Gastrocnemius medialis (tissue), 4 donors: ENCODE data around the gene RNF181. TPM values are rescaled to one million over a fixed set of nuclear protein-coding genes. Genes with fewer than 3 reads are reported as not detected.
"Not testable (repeated sequence)": the region's sequence is repeated elsewhere in the genome, so short reads cannot be mapped to it uniquely, and the experiment has no call there.

ENCODE experiments used
- ATAC-seq, 2 donors: fragments of 150-250 bp; one replicate each; pipeline ENCODE4 v1.9.1; 2016
- DNase-seq, 2 donors: peaks; one replicate each; pipeline ENCODE4 v3.0.0-alpha.2; 2019
- H3K27ac ChIP-seq, 4 donors: fragments of 200-600 bp; sonication (generic); 1 replicate in 1 of 4; 2 replicates in 3 of 4; pipeline ENCODE4 v1.5.1; 2016 to 2018; ENCODE audit warnings: mild to moderate bottlenecking in 2 of 4, moderate library complexity in 1 of 4
- H3K27me3 ChIP-seq, 3 donors: fragments of 200-600 bp; sonication (generic) in 2 of 3; 1 replicate in 1 of 3; 2 replicates in 2 of 3; pipeline versions ENCODE4 v1.5.1 to v1.6.0; 2016 to 2019; ENCODE audit warnings: mild to moderate bottlenecking in 1 of 3, moderate library complexity in 1 of 3
- H3K36me3 ChIP-seq, 2 donors: fragments of 200-600 bp; sonication (generic) in 1 of 2; one replicate each; pipeline ENCODE4 v1.5.1; 2017 to 2018
- H3K4me1 ChIP-seq, 2 donors: fragments of 200-600 bp; sonication (generic) in 1 of 2; one replicate each; pipeline ENCODE4 v1.5.1; 2016 to 2017; ENCODE audit warnings: mild to moderate bottlenecking in 2 of 2
- H3K4me3 ChIP-seq, 4 donors: fragments of 200-600 bp; sonication (generic) in 3 of 4; 1 replicate in 1 of 4; 2 replicates in 3 of 4; pipeline ENCODE4 v1.5.1; 2016 to 2019; ENCODE audit warnings: mild to moderate bottlenecking in 2 of 4
- H3K9me3 ChIP-seq, 3 donors: fragments of 200-600 bp; sonication (generic) in 2 of 3; 1 replicate in 1 of 3; 2 replicates in 2 of 3; pipeline ENCODE4 v1.5.1; 2016 to 2019
- CTCF ChIP-seq, 5 experiments: fragments of 450-650 bp in 3 of 5; fragments of 200-600 bp in 2 of 5; sonication (generic) in 2 of 5; IDR thresholded peaks in 4 of 5; conservative IDR thresholded peaks in 1 of 5; 1 replicate in 4 of 5; 2 replicates in 1 of 5; pipeline ENCODE4 v1.5.1; 2016 to 2019; ENCODE audit warnings: antibody characterized with exemption in 5 of 5, mild to moderate bottlenecking in 3 of 5, moderate library complexity in 3 of 5
- POLR2A ChIP-seq, 2 donors: fragments of 450-650 bp; IDR thresholded peaks; one replicate each; pipeline ENCODE4 v1.6.1; 2017; ENCODE audit warnings: antibody characterized with exemption in 2 of 2, mild to moderate bottlenecking in 2 of 2, moderate library complexity in 2 of 2
- in situ Hi-C, 4 donors: fragments of 200-750 bp; cut with MboI; loops; one replicate each; pipeline versions ENCODE4 v1.15.0 to v1.8.0; 2017; ENCODE audit warnings: low sequenced_read_pairs in 4 of 4
- intact Hi-C: fragments of 100-400 bp; cut with DNase I; formaldehyde crosslinking; loops from one replicate; pipeline ENCODE4 v1.15.1; 2023; ENCODE audit warnings: low total_unique reads
- total RNA-seq, 4 donors: library from RNA; depleted of rRNA; stranded (reverse); fragments of >200 nt; gene quantifications; one replicate each; pipeline versions ENCODE4 v1.1.0 to v1.2.3, GENCODE V29; 2016

The RNF181 gene
- total RNA-seq, 4 donors from 2014 or later: 207 to 235 (median 215) TPM

DNA sequence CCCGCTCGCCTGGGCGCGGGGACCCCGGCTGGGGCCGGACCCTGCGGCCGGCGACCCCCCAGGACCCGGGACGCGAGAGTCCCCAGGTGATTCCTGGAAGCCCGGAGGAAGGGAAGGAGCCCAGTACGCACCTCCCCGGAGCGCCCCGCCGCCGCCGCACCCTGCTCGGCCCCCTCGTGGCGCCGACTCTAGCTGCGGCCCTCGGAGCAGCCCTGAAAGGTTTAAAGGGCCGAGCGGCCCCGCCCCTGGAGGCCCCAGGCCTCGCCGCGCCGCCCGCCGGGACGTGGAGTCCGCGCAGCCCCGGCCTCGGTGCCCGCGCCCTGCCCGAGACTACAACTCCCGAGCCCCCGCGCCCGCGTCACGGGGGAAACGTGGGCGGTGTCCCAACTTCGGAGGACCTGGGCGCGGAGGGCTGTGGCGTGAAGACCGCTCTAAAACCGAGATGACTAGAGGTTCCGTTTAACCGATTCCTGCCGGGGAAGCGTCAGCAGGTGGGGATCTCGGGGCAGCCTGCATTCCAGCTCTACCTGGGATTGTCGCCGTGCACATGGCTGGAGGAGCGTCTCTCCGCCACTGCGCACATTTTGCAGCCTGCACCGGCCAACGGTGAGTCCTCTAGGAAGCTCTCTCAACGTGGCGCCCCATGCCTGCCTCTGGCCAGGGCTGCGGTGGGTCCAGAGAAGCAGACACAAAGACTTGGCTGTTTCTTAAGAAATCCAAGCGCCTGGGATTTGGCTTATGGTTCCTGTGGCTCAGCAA, 7.1 kb downstream of the RNF181 start, which contains the start of gene TMEM150A:
Gene TMEM150A (minus strand): TSS at position 223 of the 759 bp plus-strand sequence. CDS start 750 bp downstream, outside the sequence.
- peak; percentile 51 to 60 for ATAC-seq
- H3K4me1 ChIP-seq: peaks cover 58 to 60% of the 10 kb centered on the region in 2 donors
- H3K36me3 ChIP-seq: peaks cover 0 to 33% of the 10 kb centered on the region in 2 donors

GRCh38 chr2:85604133-85604444, 8.5 kb downstream of the RNF181 start:
- H3K9me3 ChIP-seq, ATAC-seq, H3K27me3 ChIP-seq, in situ Hi-C loops, DNase-seq: not testable (repeated sequence)
- Histone ChIP-seq H3K4me1 (peaks cover 68 to 71% of the 10 kb centered on the region in 2 donors), H3K27ac (peak overlapping the region; percentile 93 to 99 (median 94)), H3K4me3 (peak overlapping the region; percentile 74 to 84 (median 84)), H3K36me3 (peaks cover 0 to 25% of the 10 kb centered on the region in 2 donors)
- intact Hi-C loops: loop anchor here (5.0 kb wide), 2 partner anchors 42 to 167 kb away; partner anchors contain the start of gene GGCX
- TF ChIP-seq POLR2A (IDR thresholded peaks at IDR 0.05): peak in 1 of 2 donors; percentile 25

More for the DNA sequence above, 7.1 kb downstream of the RNF181 start, which contains the start of gene TMEM150A:
- H3K27me3 ChIP-seq: no peaks in the 10 kb centered on the region
- intact Hi-C loops (loop anchor here (2.0 to 5.0 kb wide), 4 partner anchors 40 to 165 kb away; partner anchors contain the start of gene GGCX), in situ Hi-C loops (no loop called here)
- peak within 1 kb of the TSS; percentile 93 to 99 (median 94) for H3K27ac ChIP-seq
- TF ChIP-seq POLR2A (IDR thresholded peaks at IDR 0.05) (peak; percentile 98 to 99), CTCF (IDR thresholded peaks at IDR 0.05 in 4 of 5, conservative IDR thresholded peaks at IDR 0.05 in 1 of 5) (peak in 4 of 5 experiments; percentile 68 to 75 (median 71))
- DNase-seq: peak; percentile 92 to 95
- no peaks in the 10 kb centered on the region for H3K9me3 ChIP-seq
- peak within 1 kb of the TSS; percentile 74 to 84 (median 84) for H3K4me3 ChIP-seq

GRCh38 chr2:85604568-85605339, 9.2 kb downstream of the RNF181 start:
- Histone ChIP-seq H3K27ac (peak overlapping the region; percentile 93 to 99 (median 94)), H3K4me3 (peak overlapping the region; percentile 74 to 84 (median 84)), H3K36me3 (peaks cover 0 to 19% of the 10 kb centered on the region in 2 donors), H3K9me3 (no peaks in the 10 kb centered on the region), H3K4me1 (peaks cover 75 to 77% of the 10 kb centered on the region in 2 donors), H3K27me3 (no peaks in the 10 kb centered on the region)
- intact Hi-C loops (loop anchor here (5.0 kb wide), 2 partner anchors 42 to 167 kb away; partner anchors contain the start of gene GGCX), in situ Hi-C loops (no loop called here)
- peak; percentile 44 to 69 for TF ChIP-seq POLR2A (IDR thresholded peaks at IDR 0.05)
- no peak for TF ChIP-seq CTCF (IDR thresholded peaks at IDR 0.05 in 4 of 5, conservative IDR thresholded peaks at IDR 0.05 in 1 of 5)
- peak; percentile 58 to 64 for DNase-seq
- ATAC-seq: peak; percentile 57 to 61

DNA sequence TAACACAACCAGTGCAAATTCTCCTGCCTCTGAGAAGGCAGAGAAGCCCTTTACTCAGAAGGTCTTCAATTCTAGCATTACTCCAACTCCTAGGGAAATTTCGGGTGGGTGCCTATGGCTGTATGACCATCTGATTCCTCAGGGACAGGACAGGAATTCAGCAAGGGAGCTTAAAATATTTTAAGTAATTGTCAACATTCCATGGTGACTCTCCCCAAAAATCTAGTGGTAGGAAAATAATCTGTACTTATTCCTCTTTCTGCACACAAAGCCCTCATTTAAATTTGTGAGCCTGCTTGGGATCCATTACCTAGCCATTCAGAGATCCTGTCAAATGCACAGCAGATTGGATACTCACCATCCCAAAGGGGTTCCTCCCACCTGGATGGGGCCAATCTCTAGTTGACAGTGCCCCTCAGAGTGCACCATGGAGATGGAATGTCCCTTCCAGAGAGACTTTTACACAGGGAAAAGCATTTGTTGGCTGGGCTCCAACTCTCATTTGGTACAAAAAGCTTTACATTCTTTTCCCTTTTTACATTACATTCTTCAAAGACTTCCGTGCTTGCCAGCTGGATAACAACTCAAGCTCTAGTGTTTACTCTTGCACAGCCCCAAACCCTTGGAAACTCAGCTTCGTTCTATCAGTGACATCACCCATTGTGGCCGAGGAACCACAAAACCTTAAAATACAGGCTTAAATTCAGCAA, 10.0 kb downstream of the RNF181 start:
- TF ChIP-seq CTCF (IDR thresholded peaks at IDR 0.05 in 4 of 5, conservative IDR thresholded peaks at IDR 0.05 in 1 of 5) (no peak), POLR2A (IDR thresholded peaks at IDR 0.05) (no peak)
- intact Hi-C loops: no loop called here
- Histone ChIP-seq H3K36me3 (peaks cover 0 to 12% of the 10 kb centered on the region in 2 donors), H3K9me3 (no peaks in the 10 kb centered on the region), H3K4me1 (peaks cover 80 to 81% of the 10 kb centered on the region in 2 donors), H3K27ac (peak overlapping the region; percentile 93 to 99 (median 94)), H3K27me3 (no peaks in the 10 kb centered on the region), H3K4me3 (peak overlapping the region; percentile 11 to 84 (median 50))
- no peak for ATAC-seq
- in situ Hi-C loops: no loop called here
- DNase-seq: no peak
